NT2/D1 (cell line): ENCODE data around the gene ALKBH1.

Experiments used
- YY1 ChIP-seq: IDR thresholded peaks from 2 replicates; pipeline ENCODE4 v1.6.1; 2011; ENCODE audit not compliant: insufficient read length, insufficient read depth
- ZNF274 ChIP-seq: IDR thresholded peaks from 2 replicates; pipeline ENCODE4 v1.6.1; 2011; ENCODE audit warnings: mild to moderate bottlenecking, low read depth, low read length

DNA sequence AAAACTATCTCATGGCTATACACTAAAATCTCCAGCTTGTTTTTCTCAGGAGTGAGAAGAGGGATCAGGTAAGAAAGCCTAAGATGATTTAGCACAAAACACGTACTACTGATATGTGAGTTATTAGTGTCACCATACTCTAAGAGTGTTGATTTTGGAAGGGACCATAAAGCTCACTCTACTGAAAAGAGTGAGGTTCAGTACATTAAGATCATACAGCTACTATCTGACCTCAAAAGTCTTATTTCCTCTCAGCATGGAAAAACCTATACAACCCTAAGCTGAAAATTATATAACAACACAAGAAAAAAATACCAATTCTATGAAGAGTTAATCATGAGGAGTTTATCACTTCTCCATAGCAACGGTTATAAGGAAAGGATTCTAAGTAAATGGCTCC, 33.6 kb upstream of the ALKBH1 start:
- no peak for TF ChIP-seq YY1
- TF ChIP-seq ZNF274: no peak
